ENCODE data around the gene PDK2.

DNA sequence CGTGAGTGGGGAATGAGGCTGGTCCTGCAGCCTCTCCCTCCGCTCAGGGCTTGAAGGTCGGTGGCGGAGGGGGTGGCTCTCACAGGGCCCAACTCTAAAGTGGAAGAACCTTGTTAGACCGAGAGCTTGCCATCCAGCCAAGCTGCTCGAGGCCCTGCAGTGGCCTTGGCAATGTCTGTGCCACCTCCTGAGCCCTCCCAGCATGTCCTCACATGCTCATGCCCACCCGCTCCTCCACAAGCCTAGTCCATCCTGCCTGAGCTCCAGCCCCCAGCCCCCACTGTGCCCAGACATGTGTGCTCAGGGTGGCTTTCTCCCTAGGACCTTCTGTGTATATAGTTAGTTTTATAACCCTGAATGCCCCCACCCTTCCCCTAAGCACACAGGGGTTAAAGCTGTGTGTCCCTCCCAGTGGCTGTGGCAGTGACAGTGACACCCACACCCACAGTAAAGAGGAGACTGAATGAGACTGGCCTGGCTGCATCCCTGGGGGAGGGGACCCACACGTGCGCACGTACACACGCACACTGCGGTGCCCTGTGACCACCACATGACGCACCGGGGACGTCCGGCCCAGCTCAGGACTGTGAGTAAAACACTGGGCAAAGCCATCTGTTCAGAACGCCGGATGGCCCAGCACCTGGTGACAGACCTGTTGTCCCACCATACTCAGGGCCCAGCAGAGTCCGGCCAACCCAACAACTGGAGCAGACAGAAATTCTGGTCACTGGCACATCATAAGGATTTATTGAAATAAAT lies 15.6 kb downstream of the PDK2 start:
- TF ChIP-seq EZH2 (IDR thresholded peaks at IDR 0.05; ENCODE audit: borderline replicate concordance, control insufficient read depth, low read depth, low read length) (no peak), ESRRA (IDR thresholded peaks at IDR 0.05; ENCODE audit: low read length) (no peak), POLR2A (IDR thresholded peaks at IDR 0.05; ENCODE audit: low read depth, low read length) (no peak), KAT2A (conservative IDR thresholded peaks at IDR 0.05; ENCODE audit: control insufficient read depth, low read depth, low read length) (no peak)
- TF ChIP-seq, protein P1, sequence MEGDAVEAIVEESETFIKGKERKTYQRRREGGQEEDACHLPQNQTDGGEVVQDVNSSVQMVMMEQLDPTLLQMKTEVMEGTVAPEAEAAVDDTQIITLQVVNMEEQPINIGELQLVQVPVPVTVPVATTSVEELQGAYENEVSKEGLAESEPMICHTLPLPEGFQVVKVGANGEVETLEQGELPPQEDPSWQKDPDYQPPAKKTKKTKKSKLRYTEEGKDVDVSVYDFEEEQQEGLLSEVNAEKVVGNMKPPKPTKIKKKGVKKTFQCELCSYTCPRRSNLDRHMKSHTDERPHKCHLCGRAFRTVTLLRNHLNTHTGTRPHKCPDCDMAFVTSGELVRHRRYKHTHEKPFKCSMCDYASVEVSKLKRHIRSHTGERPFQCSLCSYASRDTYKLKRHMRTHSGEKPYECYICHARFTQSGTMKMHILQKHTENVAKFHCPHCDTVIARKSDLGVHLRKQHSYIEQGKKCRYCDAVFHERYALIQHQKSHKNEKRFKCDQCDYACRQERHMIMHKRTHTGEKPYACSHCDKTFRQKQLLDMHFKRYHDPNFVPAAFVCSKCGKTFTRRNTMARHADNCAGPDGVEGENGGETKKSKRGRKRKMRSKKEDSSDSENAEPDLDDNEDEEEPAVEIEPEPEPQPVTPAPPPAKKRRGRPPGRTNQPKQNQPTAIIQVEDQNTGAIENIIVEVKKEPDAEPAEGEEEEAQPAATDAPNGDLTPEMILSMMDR (IDR thresholded peaks at IDR 0.05 in 2 of 3, conservative IDR thresholded peaks at IDR 0.05 in 1 of 3; ENCODE audit: control insufficient read depth in 2 of 3, extremely low read depth in 1 of 3, insufficient read depth in 1 of 3, low read depth in 3 of 3, low read length in 3 of 3), result no peak
